Measurements from ENCODE around the gene MPZL1. TPM values are rescaled to one million over a fixed set of nuclear protein-coding genes. Genes with fewer than 3 reads are reported as not detected.

Gene MPZL1
- total and polyA plus RNA-seq, 7 donors = 5.2 to 22.4 (median 14.1) TPM

- Histone ChIP-seq H3K27me3 (ENCODE audit: insufficient read depth in 3 of 3, low read length in 2 of 3) (no peaks in the 10 kb centered on the region), H3K4me3 (no peak overlapping the region), H3K9me3 (no peaks in the 10 kb centered on the region), H3K4me1 (no peaks in the 10 kb centered on the region), H3K36me3 (ENCODE audit: insufficient read depth in 1 of 2, low read depth in 1 of 2) (no peaks in the 10 kb centered on the region), H3K27ac (no peak overlapping the region)
- DNase-seq (no peak), ATAC-seq (no peak)
- TF ChIP-seq, protein P1, sequence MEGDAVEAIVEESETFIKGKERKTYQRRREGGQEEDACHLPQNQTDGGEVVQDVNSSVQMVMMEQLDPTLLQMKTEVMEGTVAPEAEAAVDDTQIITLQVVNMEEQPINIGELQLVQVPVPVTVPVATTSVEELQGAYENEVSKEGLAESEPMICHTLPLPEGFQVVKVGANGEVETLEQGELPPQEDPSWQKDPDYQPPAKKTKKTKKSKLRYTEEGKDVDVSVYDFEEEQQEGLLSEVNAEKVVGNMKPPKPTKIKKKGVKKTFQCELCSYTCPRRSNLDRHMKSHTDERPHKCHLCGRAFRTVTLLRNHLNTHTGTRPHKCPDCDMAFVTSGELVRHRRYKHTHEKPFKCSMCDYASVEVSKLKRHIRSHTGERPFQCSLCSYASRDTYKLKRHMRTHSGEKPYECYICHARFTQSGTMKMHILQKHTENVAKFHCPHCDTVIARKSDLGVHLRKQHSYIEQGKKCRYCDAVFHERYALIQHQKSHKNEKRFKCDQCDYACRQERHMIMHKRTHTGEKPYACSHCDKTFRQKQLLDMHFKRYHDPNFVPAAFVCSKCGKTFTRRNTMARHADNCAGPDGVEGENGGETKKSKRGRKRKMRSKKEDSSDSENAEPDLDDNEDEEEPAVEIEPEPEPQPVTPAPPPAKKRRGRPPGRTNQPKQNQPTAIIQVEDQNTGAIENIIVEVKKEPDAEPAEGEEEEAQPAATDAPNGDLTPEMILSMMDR (IDR thresholded peaks at IDR 0.05) = no peak
- intact Hi-C loops (cut with DNase I) = no loop called here
These were observed 112.1 kb downstream of the MPZL1 start for GRCh38 chr1:167833904-167834303.

DNA sequence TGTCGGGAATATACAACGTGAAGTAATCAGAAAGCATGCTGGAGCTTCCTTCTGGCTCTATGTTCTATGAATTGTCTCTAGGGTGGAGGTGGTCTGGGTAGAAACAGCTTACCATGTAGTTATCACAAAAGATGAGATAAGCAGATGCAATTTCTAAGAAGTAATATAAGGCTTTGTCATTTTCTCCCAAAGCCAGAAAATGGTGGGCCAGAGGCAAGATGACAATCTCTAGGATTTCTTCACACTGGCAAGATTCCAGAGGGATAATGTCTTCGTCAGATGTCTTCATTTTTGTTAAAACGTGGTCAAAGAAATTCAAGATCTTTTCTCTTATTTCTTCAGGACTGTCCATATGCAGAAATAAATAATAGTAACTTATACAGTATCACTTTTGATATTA lies 114.4 kb downstream of the MPZL1 start:
- TF ChIP-seq, protein P1 (IDR thresholded peaks at IDR 0.05) = no peak
- DNase-seq (no peak), ATAC-seq (no peak)
- no peaks in the 10 kb centered on the region for H3K9me3 ChIP-seq
- intact Hi-C loops (cut with DNase I) = no loop called here
- no peaks in the 10 kb centered on the region for H3K4me1 ChIP-seq
- no peak overlapping the region for H3K27ac ChIP-seq
- no peak overlapping the region for H3K4me3 ChIP-seq
- WGBS, 3 donors = 50 to 68% (median 64%) methylated on average over 4 of the region's 4 CpGs
- no peaks in the 10 kb centered on the region for H3K36me3 ChIP-seq (ENCODE audit: insufficient read depth in 1 of 2, low read depth in 1 of 2)
- no peaks in the 10 kb centered on the region for H3K27me3 ChIP-seq (ENCODE audit: insufficient read depth in 3 of 3, low read length in 2 of 3)

GRCh38 chr1:167837326-167837725 lies 115.5 kb downstream of the MPZL1 start:
- H3K4me3 ChIP-seq = no peak overlapping the region
- no peak for DNase-seq
- intact Hi-C loops (cut with DNase I) = no loop called here
- 46 to 82% (median 63%) methylated on average over 2 of the region's 2 CpGs for WGBS, 3 donors
- no peaks in the 10 kb centered on the region for H3K27me3 ChIP-seq (ENCODE audit: insufficient read depth in 3 of 3, low read length in 2 of 3)
- TF ChIP-seq, protein P1 (IDR thresholded peaks at IDR 0.05) = no peak
- no peak overlapping the region for H3K27ac ChIP-seq
- H3K36me3 ChIP-seq (ENCODE audit: insufficient read depth in 1 of 2, low read depth in 1 of 2) = no peaks in the 10 kb centered on the region
- H3K4me1 ChIP-seq = no peaks in the 10 kb centered on the region
- no peaks in the 10 kb centered on the region for H3K9me3 ChIP-seq
- no peak for ATAC-seq

DNA sequence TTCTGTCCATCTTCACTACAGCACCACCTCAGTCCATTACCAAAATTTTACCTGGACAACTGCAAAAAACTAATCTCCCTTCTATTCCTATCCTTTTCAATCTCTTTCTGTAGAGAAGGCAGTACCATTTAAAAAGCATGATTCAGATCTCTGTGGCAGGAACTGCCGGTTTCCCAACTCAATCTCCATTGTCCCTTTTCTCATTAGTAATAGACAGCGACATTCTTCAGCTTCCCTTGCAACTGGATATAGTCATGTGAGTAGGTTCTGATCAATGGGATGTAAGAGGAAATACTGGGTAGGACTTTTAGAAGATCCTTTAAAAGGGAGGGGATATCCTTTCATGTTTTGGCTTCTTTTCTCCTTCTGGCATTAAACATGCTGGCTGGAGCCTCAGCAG lies 117.2 kb downstream of the MPZL1 start:
- H3K4me3 ChIP-seq = no peak overlapping the region
- no peaks in the 10 kb centered on the region for H3K36me3 ChIP-seq (ENCODE audit: insufficient read depth in 1 of 2, low read depth in 1 of 2)
- intact Hi-C loops (cut with DNase I) = no loop called here
- ATAC-seq (no peak), DNase-seq (no peak)
- WGBS, 3 donors = 78 to 82% (median 82%) methylated on average over 2 of the region's 2 CpGs
- TF ChIP-seq, protein P1 (IDR thresholded peaks at IDR 0.05) = no peak
- H3K27ac ChIP-seq = no peak overlapping the region
- no peaks in the 10 kb centered on the region for H3K9me3 ChIP-seq
- no peaks in the 10 kb centered on the region for H3K4me1 ChIP-seq
- no peaks in the 10 kb centered on the region for H3K27me3 ChIP-seq (ENCODE audit: insufficient read depth in 3 of 3, low read length in 2 of 3)

Other genes with a start within 250 kb of the MPZL1 start
- 1 to 10 TPM in 2 of 4 donors, under 1 TPM in 2; 0.18 to 1.2 (median 0.88) TPM for gene CD247, start 203.5 kb upstream of the MPZL1 start, total RNA-seq
- 1 to 10 TPM in 1 of 3 donors, under 1 TPM in 2; 0.25 to 1.9 (median 0.55) TPM for gene CD247, start 203.5 kb upstream of the MPZL1 start, polyA plus RNA-seq
- 100 to 1,000 TPM in 1 of 4 donors, 10 to 100 TPM in 3; 23.6 to 118 (median 50.3) TPM for gene CREG1, start 168.2 kb upstream of the MPZL1 start, total RNA-seq
- 10 to 100 TPM; 19.2 to 35.5 (median 25.3) TPM for gene CREG1, start 168.2 kb upstream of the MPZL1 start, polyA plus RNA-seq
- gene RCSD1, start 91.8 kb upstream of the MPZL1 start, total RNA-seq = 10 to 100 TPM in 3 of 4 donors, 1 to 10 TPM in 1; 9.9 to 34.2 (median 23.1) TPM
- 10 to 100 TPM in 2 of 3 donors, 1 to 10 TPM in 1; 3.9 to 13.7 (median 10.4) TPM for gene RCSD1, start 91.8 kb upstream of the MPZL1 start, polyA plus RNA-seq
- under 1 TPM; 0.17 to 0.54 (median 0.20) TPM for gene ADCY10, start 192.2 kb downstream of the MPZL1 start, total RNA-seq
- gene ADCY10, start 192.2 kb downstream of the MPZL1 start, polyA plus RNA-seq = under 1 TPM; 0.01 to 0.10 (median 0.09) TPM
- 100 to 1,000 TPM; 259 to 396 (median 327) TPM for gene DCAF6, start 214.7 kb downstream of the MPZL1 start, total RNA-seq
- 100 to 1,000 TPM in 2 of 3 donors, 10 to 100 TPM in 1; 71.0 to 369 (median 240) TPM for gene DCAF6, start 214.7 kb downstream of the MPZL1 start, polyA plus RNA-seq
- 100 to 1,000 TPM; 112 to 207 (median 181) TPM for gene MPC2, start 215.1 kb downstream of the MPZL1 start, total RNA-seq
- 100 to 1,000 TPM in 2 of 3 donors, 10 to 100 TPM in 1; 94.0 to 153 (median 122) TPM for gene MPC2, start 215.1 kb downstream of the MPZL1 start, polyA plus RNA-seq